HG03064 (cell line): ENCODE measurements around the gene GABBR1.
A peak's percentile ranks its signal among the peaks of the same experiment; 100 is the strongest.
"Not testable (repeated sequence)": the region's sequence is repeated elsewhere in the genome, so short reads cannot be mapped to it uniquely, and the experiment has no call there.

Source experiments
- ATAC-seq: cut with Tn5 transposase; IDR thresholded peaks from one replicate; pipeline ENCODE4 v1.9.1; 2021; ENCODE audit warnings: low read depth; ENCODE audit not compliant: unreplicated experiment

Gene GABBR1

DNA sequence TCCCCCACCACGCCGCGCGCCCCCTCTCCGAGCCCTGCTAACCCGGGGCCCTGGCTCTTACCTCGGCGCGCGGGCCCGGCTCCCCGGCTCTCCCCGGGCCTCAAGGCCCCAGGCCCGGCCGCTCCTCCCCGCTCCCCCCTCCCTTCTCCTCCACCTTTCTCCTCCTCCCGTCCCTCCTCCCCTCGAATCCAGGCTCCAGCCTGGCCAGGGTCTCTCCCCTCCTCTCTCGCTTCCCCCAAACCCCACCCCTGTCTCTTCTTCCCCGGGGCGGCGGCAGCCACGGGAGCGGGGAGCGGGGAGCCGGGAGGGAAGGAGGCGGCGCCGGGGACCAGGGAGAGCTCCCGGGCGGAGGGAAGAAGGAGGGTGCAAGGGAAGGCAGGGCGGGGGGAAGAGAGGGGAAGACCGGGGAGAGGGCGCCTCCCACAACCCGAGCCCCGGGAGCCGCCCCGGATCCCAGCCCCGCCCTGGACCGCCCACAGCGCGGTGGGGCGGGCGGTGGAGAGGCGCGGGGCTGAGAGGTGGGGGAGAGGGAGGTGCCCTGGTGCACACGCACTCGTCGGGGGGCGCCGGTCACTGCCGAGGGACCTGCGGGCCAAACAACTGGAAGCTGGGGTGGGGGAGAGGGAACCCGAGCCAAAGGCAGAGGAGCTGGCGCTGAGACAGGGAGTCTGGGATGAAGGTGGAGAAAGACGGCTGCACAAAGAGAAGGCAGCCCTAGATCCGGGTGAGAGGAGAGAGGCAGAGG is at the start of gene GABBR1:
TSS of gene GABBR1 (minus strand) at position 395 of the 745 bp plus-strand sequence. CDS start 798 bp downstream, outside the sequence.
- peak; percentile 61 for ATAC-seq

- ATAC-seq = no peak
These were observed 48.8 kb upstream of the GABBR1 start for GRCh38 chr6:29681811-29682210.

GRCh38 chr6:29680904-29681303 is 47.9 kb upstream of the GABBR1 start, which contains the start of gene ZFP57:
ZFP57 (minus strand) TSS chr6:29681152; CDS start chr6:29677003, 4,149 bp downstream.
- ATAC-seq = no peak

DNA sequence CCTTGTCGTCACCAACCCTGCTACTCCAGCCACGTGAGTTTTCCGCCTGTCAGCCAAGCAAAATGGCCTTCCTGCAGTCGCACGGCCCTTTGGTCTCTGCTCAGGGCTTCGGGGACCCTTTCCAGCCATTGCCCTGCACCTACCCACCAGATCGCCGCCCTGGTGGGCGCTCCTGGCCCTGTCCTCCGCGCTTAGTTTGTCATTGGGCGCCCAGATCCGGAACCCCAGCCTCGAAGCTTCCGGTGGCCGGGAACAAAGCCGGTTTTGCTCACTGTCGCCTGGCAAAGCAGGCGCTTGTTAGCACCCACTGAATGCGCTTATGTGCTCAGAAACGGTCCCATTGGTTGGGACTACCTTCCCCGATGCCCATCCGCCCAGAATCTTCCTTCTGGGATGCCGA is 47.4 kb upstream of the GABBR1 start:
- ATAC-seq = no peak

- no peak for ATAC-seq
These were observed 47.0 kb upstream of the GABBR1 start for GRCh38 chr6:29679962-29680361.

- no peak for ATAC-seq
These were observed 45.1 kb upstream of the GABBR1 start for GRCh38 chr6:29678114-29678513.

- no peak for ATAC-seq
These were observed 44.1 kb upstream of the GABBR1 start for GRCh38 chr6:29676981-29677601.

DNA sequence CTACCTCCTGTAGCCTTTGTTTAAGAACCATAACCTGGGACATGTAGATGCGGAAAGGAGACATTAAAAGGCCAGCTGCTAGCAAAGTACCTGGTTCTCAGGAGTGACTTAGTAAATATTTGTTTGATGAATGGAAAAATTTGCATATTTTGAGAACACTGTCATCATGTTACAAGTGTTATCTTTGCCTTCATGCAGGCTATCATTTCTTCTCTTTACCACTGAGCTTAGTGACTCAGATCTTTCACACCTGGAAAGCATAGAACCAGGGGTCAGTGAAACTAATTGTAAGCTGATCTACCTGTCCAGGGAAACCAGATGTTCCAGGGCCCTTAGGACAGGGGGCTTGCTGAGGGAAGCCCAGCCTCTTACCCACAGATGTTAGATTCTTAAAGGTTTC is 42.6 kb upstream of the GABBR1 start:
- ATAC-seq = no peak

GRCh38 chr6:29674008-29674407 is 41.0 kb upstream of the GABBR1 start:
- ATAC-seq = no peak

DNA sequence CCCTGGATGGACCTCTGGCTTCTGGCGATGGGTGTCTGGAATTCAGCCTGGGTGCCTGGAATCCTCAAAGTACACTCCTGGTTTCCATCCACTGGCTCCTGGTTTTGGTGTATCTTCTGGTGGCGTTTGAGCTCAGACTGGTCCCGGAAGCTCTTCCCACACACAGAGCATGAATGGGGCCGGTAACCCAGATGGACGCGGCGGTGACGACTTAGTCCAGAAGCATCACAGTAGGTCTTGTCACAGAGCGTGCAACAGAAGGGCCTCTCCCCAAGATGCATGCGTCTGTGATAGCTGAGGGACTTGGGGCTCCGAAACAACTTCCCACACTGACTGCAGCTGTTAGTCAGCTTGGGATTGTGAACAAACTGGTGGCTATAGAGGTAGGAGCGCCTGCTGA is 40.2 kb upstream of the GABBR1 start:
- no peak for ATAC-seq

- not testable (repeated sequence) for ATAC-seq
These were observed 39.1 kb upstream of the GABBR1 start for GRCh38 chr6:29672116-29672515.

DNA sequence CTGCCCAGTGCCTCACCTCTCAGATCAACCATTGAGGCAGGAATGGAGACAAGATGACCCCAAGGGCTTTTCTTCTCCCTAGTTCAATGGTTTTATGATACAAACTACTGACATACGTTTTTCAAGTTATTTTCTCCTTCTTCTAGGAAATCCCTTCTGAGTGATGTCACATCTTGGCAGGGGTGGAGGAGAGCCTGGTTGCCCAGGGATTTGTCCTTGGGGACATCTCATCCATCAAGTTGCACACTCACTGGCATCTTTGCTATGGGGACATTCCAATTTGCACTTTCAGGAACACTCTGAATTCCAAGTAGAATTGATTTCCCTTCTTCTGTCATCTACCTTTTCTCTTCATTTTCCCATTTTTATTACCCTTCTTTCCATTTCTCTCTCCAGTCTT is 38.0 kb upstream of the GABBR1 start:
- ATAC-seq = no peak

DNA sequence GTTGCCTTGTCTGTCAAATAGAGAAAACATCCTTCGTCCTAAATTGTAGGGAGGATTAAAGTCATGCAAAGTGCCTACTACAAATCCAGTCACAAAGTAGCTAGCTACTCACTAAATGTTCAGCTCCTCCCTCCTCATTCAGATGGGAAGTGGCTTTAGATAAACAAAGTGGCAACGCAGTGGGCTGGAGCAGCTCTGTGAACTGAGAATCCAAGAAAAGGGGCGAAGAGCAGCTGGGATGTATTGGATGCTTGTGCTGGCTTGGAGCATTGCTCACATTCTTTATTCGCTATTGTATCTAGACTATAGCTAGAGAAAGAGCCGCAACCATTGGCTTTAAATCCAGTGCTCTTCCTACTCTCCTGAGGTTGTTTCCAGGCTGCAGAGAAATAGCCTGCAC is 34.2 kb upstream of the GABBR1 start:
- no peak for ATAC-seq

DNA sequence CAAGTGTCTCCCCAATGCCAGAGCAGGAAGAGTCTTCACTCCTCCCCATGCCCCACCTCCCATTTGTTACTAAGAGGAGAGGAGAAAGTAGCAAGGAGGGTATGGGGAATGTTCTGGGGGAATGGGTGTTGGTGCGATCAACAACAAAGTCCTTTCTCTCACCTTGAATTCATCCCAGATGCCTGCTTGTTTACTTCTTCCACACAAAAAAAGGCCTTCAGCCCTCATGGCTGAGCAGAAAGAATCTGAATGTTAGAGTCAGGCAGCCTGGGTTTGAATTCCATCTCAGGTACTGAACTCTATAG is 33.8 kb upstream of the GABBR1 start:
- no peak for ATAC-seq

DNA sequence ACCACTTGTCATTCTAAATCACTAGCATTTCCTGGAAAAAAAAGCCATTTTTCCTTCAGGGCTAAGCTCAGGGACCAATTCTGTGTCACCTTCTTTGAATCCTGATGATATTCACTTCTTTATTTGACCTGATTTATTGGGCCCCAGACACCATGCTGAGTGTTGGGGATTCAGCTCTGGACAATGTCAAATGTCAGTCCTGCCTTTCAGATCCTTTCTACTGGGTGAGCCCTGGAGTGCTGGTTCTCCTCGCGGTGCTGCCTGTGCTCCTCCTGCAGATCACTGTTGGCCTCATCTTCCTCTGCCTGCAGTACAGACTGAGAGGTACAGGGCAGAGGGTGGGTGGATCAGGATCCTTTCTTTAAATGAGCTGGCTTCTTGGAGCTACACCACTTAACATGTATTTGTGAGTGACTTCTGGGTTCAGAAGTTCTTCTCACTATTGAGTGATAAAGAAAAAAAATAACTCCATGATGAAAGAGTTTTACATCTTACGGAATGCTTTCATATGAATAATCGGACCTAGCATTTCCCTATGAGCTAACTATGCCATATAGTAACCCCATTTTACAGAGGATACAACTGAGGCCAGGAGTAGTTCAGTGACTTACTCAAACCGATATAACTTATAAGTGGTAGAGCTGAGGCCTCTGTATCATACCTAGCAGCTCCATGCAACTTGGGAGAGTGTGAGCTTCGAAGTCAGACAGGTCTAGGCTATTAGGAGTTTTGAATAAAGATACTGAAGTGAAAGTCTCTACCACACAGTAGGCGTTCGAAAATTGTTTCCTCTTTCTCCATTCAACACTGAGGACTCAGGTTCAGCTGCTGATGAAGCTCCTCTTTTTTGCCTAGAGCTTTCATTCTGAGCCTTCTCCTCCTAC is 33.2 kb upstream of the GABBR1 start:
- ATAC-seq = no peak

DNA sequence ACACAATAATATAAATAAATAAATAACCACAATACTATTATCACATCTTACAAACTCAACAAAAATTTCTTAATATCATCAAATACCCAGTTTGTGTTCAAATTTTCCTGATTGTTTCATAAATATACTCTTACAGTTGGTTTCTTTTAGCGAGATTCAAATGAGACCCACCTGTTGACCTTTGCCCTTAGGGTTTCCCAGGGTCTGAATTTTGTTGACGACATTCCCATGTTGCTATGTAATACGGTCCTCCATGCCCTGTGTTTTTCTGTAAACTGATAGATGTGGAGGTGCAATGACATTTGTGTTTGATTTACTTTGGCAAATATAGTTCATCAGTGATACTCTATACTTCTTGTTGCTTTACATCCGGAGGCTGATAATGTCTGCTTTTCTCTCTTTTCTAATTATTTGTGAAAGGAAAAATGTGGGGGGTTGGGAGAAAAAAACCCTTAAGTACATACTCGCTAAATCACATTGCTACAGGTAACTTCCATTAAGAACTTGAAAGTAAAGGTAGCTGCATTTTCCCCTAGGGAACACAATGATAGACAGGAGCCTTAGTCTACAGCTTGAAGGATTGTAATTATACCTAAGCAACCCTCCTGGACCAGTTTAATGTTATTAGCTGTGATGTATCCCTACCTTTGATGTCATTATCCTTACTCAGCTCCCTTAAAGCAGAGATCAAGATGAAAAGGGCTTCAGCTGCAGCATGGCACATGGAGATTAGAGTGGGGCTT is 30.5 kb upstream of the GABBR1 start:
- no peak for ATAC-seq

DNA sequence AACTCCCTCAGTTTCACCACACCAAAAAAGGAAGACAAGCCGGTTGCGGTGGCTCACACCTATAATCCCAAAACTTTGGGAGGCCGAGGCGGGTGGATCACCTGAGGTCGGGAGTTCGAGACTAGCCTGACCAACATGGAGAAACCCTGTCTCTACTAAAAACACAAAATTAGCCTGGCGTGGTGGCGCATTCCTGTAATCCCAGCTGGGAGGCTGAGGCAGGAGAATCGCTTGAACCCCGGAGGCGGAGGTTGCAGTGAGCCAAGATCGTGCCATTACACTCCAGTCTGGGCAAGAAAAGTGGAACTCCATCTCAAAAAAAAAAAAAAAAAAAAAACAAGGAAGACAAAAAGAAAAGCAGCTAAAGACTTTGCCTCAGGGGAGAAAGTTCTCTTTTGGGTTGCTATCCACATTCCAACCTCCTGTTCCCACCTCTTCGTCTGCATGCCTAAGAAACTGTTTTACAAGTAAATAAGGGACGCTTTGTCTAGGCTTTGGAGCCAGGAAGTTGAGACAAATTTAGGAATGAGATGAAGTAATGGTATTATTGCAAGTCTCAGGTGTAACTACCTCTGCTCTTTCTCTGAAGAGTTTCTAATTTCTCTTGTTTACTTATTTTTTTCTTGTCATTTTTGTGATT is 28.6 kb upstream of the GABBR1 start:
- not testable (repeated sequence) for ATAC-seq

DNA sequence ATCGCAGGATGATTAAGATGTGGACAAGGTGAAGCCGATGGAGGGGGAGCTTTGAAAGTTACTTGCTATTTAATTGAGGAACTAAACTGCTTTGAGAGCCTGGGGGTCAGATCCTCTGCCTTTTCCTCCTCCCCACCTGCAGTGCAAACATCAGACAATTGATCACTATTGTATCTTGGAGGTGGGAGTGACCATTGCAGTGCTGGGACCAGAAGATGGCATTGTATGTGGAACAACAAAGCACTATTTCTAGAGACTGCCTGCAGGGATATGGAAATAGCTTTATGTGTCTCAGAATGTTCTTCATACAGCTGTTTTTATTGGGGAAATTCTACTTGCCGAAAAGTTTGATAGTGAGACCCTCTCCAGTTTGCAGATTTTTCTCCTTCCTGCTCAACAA is 28.1 kb upstream of the GABBR1 start:
- no peak for ATAC-seq

- ATAC-seq = no peak
These were observed 23.8 kb upstream of the GABBR1 start, which contains the start of gene MOG for GRCh38 chr6:29656798-29657197. MOG (plus strand) TSS chr6:29657092; CDS start chr6:29657210, 118 bp downstream.

- ATAC-seq = no peak
These were observed 23.2 kb upstream of the GABBR1 start for GRCh38 chr6:29656157-29656556.
